HepG2 (cell line): ENCODE measurements around the gene AGBL2. TPM values are rescaled to one million over a fixed set of nuclear protein-coding genes. Genes with fewer than 3 reads are reported as not detected.

Experiments
- ATAC-seq: fragments of 200-7000 bp; cut with Tn5 transposase; 3 replicates; pipeline ENCODE4 v1.9.1; 2020; ENCODE audit warnings: mild to moderate bottlenecking, moderate library complexity
- BruUV-seq: library from RNA; stranded (reverse); fragments of 400-500 nt; replicated peaks from 2 replicates; lab custom pipeline; 2021; lab: Mats Ljungman, UMichigan
- CTCF ChIA-PET: fragments of 300-600 bp; formaldehyde crosslinking; extraction: SDS; loops from one replicate; lab custom pipeline; 2021; ENCODE audit warnings: low total read pairs, inconsistent platforms, low intra/inter-chr PET ratio; lab: Yijun Ruan, JAX
- POLR2A ChIA-PET: fragments of 350-600 bp; sonication (Branson Sonifier 250); formaldehyde crosslinking; loops from one replicate; lab custom pipeline; 2020; ENCODE audit warnings: antibody characterized with exemption, inconsistent platforms; lab: Yijun Ruan, JAX
- DNase-seq: peaks from one replicate; pipeline ENCODE4 v3.0.0-alpha.2; 2015; ENCODE audit warnings: low spot score
- FAIRE-seq: peaks from 3 replicates; lab custom pipeline; 2011; peaks lifted over from hg19 to GRCh38; lab: Jason Lieb, UNC
- H2AFZ ChIP-seq: one replicate; pipeline ENCODE4 v1.6.1; 2011; ENCODE audit warnings: low read length, inconsistent platforms
- H3K27ac ChIP-seq: fragments of 300-600 bp; 3 replicates; pipeline ENCODE4 v1.8.0; 2011; ENCODE audit warnings: mixed run types, mild to moderate bottlenecking, mixed read lengths, low read length, inconsistent platforms; ENCODE audit not compliant: insufficient read depth; ENCODE audit errors: extremely low read length
- H3K27me3 ChIP-seq, 2 experiments: fragments of 200-600 bp in 1 of 2; 2 replicates in 1 of 2; 3 replicates in 1 of 2; pipeline versions ENCODE4 v1.6.0 to v1.8.0; 2011; ENCODE audit warnings: low read length in 2 of 2, mild to moderate bottlenecking in 2 of 2, moderate library complexity in 2 of 2, inconsistent platforms in 1 of 2; ENCODE audit not compliant: insufficient read depth in 2 of 2, control insufficient read depth in 1 of 2
- H3K36me3 ChIP-seq, 2 experiments: fragments of 200-600 bp in 1 of 2; replicated peaks in 1 of 2; 2 replicates in 1 of 2; 3 replicates in 1 of 2; pipeline versions ENCODE4 v1.5.1 to v1.8.0; 2011; ENCODE audit warnings: low read length in 2 of 2, inconsistent platforms in 1 of 2; ENCODE audit not compliant: insufficient read depth in 2 of 2, control insufficient read depth in 1 of 2
- H3K4me1 ChIP-seq: 2 replicates; pipeline ENCODE4 v1.5.1; 2012; ENCODE audit warnings: low read length, inconsistent platforms; ENCODE audit not compliant: insufficient read depth
- H3K4me2 ChIP-seq: 2 replicates; pipeline ENCODE4 v1.6.0; 2011; ENCODE audit warnings: low read depth, low read length, inconsistent platforms
- H3K4me3 ChIP-seq, 3 experiments: fragments of 200-600 bp in 1 of 3; sonication (generic), shearing (Covaris generic) in 1 of 3; replicated peaks in 1 of 3; 2 replicates each; pipeline ENCODE4 v1.5.1; 2011 to 2016; ENCODE audit warnings: low read length in 3 of 3, inconsistent platforms in 2 of 3, low read depth in 2 of 3, mild to moderate bottlenecking in 2 of 3, control low read depth in 1 of 3, mixed read lengths in 1 of 3; ENCODE audit not compliant: insufficient read depth in 1 of 3
- H3K79me2 ChIP-seq: one replicate; pipeline ENCODE4 v1.6.1; 2011; ENCODE audit warnings: low read length, inconsistent platforms; ENCODE audit not compliant: insufficient read depth
- H3K9ac ChIP-seq: 2 replicates; pipeline ENCODE4 v1.6.0; 2011; ENCODE audit warnings: mild to moderate bottlenecking, low read depth, low read length, inconsistent platforms; ENCODE audit not compliant: insufficient read depth
- H3K9me3 ChIP-seq: 2 replicates; pipeline ENCODE4 v1.5.1; 2012; ENCODE audit warnings: mild to moderate bottlenecking, low read length
- H4K20me1 ChIP-seq: 2 replicates; pipeline ENCODE4 v1.6.0; 2011; ENCODE audit warnings: inconsistent platforms, mild to moderate bottlenecking, low read length, moderate library complexity; ENCODE audit not compliant: insufficient read depth
- EP300 ChIP-seq, 3 experiments: sonication (generic) in 1 of 3; formaldehyde crosslinking in 1 of 3; IDR thresholded peaks; 2 replicates each; pipeline versions ENCODE4 v1.5.1 to v1.6.1; 2011 to 2020; ENCODE audit warnings: low read depth in 2 of 3, low read length in 2 of 3, borderline replicate concordance in 1 of 3, improper control_type of control experiment in 1 of 3, mild to moderate bottlenecking in 1 of 3, missing genetic modification reagents in 1 of 3, moderate library complexity in 1 of 3
- FOSL2 ChIP-seq: sonication (generic); formaldehyde crosslinking; IDR thresholded peaks from 2 replicates; pipeline ENCODE4 v1.4.0; 2020; ENCODE audit warnings: missing genetic modification reagents
- HNRNPK ChIP-seq: fragments of 200-400 bp; formaldehyde crosslinking; IDR thresholded peaks from 2 replicates; pipeline ENCODE4 v1.6.1; 2018; ENCODE audit warnings: low read length, low read depth, moderate library complexity, mild to moderate bottlenecking; ENCODE audit not compliant: poor library complexity, severe bottlenecking
- IRF2 ChIP-seq: IDR thresholded peaks from 2 replicates; pipeline ENCODE4 v1.6.1; 2018; ENCODE audit warnings: missing genetic modification reagents, missing compliant biosample characterization
- KDM1A ChIP-seq: IDR thresholded peaks from 2 replicates; pipeline ENCODE4 v1.6.1; 2016; ENCODE audit warnings: missing compliant biosample characterization
- RBM22 ChIP-seq: fragments of 200-400 bp; formaldehyde crosslinking; optimal IDR thresholded peaks from 2 replicates; pipeline ENCODE3; 2017; ENCODE audit warnings: mild to moderate bottlenecking, low read length, moderate library complexity
- RCOR2 ChIP-seq: IDR thresholded peaks from 2 replicates; pipeline ENCODE4 v1.6.1; 2016; ENCODE audit warnings: missing biosample characterization, missing genetic modification reagents
- SP2 ChIP-seq: sonication (generic); formaldehyde crosslinking; IDR thresholded peaks from 2 replicates; pipeline ENCODE4 v1.5.1; 2020; ENCODE audit warnings: mild to moderate bottlenecking, missing genetic modification reagents
- XBP1 ChIP-seq: sonication (generic); formaldehyde crosslinking; IDR thresholded peaks from 2 replicates; pipeline ENCODE4 v1.5.0; 2020; ENCODE audit warnings: missing genetic modification reagents
- ZMYM3 ChIP-seq: sonication (generic); formaldehyde crosslinking; IDR thresholded peaks from 2 replicates; pipeline ENCODE4 v1.5.1; 2020; ENCODE audit warnings: mild to moderate bottlenecking, missing genetic modification reagents
- ZNF121 ChIP-seq: sonication (generic); formaldehyde crosslinking; IDR thresholded peaks from 2 replicates; pipeline ENCODE4 v1.5.0; 2020; ENCODE audit warnings: mild to moderate bottlenecking, missing genetic modification reagents
- ZNF18 ChIP-seq: sonication (generic); formaldehyde crosslinking; IDR thresholded peaks from 2 replicates; pipeline ENCODE4 v1.8.0; 2022; ENCODE audit warnings: mild to moderate bottlenecking, missing genetic modification reagents; ENCODE audit not compliant: insufficient replicate concordance
- ZNF205 ChIP-seq: IDR thresholded peaks from 2 replicates; pipeline ENCODE4 v1.6.1; 2018; ENCODE audit warnings: missing biosample characterization, missing genetic modification reagents
- ZNF3 ChIP-seq: IDR thresholded peaks from 2 replicates; pipeline ENCODE4 v1.7.0; 2017; ENCODE audit warnings: inconsistent platforms
- ZNF749 ChIP-seq: sonication (generic); formaldehyde crosslinking; IDR thresholded peaks from 2 replicates; pipeline ENCODE4 v1.8.0; 2022; ENCODE audit warnings: mild to moderate bottlenecking, missing genetic modification reagents, moderate library complexity, borderline replicate concordance
- WGBS: methylation state at CpG from one replicate; pipeline ENCODE4 v1.1.6; 2017; ENCODE audit warnings: low lambda C conversion rate; 5-methylcytosine and 5-hydroxymethylcytosine counted together
- in situ Hi-C: cut with HindIII; loops from 2 replicates; pipeline ENCODE4 v1.10.0; 2017; ENCODE audit warnings: low pct_unique_long_range_greater_than_20kb; ENCODE audit not compliant: extremely low pct_ligation_motif_present
- intact Hi-C: fragments of 100-400 bp; cut with micrococcal nuclease; formaldehyde crosslinking; loops from one replicate; pipeline ENCODE4 v1.10.0; 2022; ENCODE audit not compliant: unreplicated experiment
- polyA plus RNA-seq, 8 experiments: library from polyadenylated mRNA; depleted of rRNA in 3 of 8; stranded (reverse) in 7 of 8; unstranded in 1 of 8; fragments of >200 nt; fragmentation: Illumina TruSeq in 4 of 8; extraction: Trizol in 4 of 8; gene quantifications; 2 replicates each; pipeline versions ENCODE4 v1.2.1 to v1.2.3, GENCODE V29; 2011 to 2016; ENCODE audit warnings: low read depth in 4 of 8, missing spikeins in 1 of 8, mixed read lengths in 1 of 8; ENCODE audit not compliant: insufficient read depth in 1 of 8
- total RNA-seq, 5 experiments: library from RNA; depleted of rRNA; stranded (reverse); fragments of >200 nt; fragmentation: Illumina TruSeq; extraction: Trizol; gene quantifications; 2 replicates each; pipeline ENCODE4 v1.2.3, GENCODE V29; 2016; ENCODE audit warnings: low read depth in 1 of 5
- TF ChIP-seq, protein P1 (sequence below): sonication (generic); formaldehyde crosslinking; IDR thresholded peaks from 2 replicates; pipeline ENCODE4 v1.4.0; 2020; ENCODE audit warnings: missing genetic modification reagents

Gene AGBL2
- total and polyA plus RNA-seq, 2 of the 13 experiments (the other 11 are each of a cell fraction or from before 2014, with no cell fraction given): 1.6 to 5.7 TPM

GRCh38 chr11:47726118-47726442 lies 10.9 kb upstream of the AGBL2 start:
- Histone ChIP-seq H3K4me3 (no peak overlapping the region), H3K79me2 (no peaks in the 10 kb centered on the region), H4K20me1 (peaks cover 2% of the 10 kb centered on the region; the same call in 1 of the 2 replicates), H3K27ac (peak overlapping the region; percentile 67), H3K9me3 (no peaks in the 10 kb centered on the region), H2AFZ (no peak overlapping the region), H3K36me3 (peaks cover 16 to 44% of the 10 kb centered on the region in 2 experiments), H3K27me3 (no peaks in the 10 kb centered on the region), H3K4me1 (peaks cover 71% of the 10 kb centered on the region), H3K9ac (no peak overlapping the region), H3K4me2 (no peak overlapping the region)
- in situ Hi-C loops (loop anchor here (10.0 kb wide), 1 partner anchor 81 kb away; the partner anchor contains the start of gene MTCH2), intact Hi-C loops (no loop called here)
- no peak for DNase-seq
- no peak for FAIRE-seq
- 88% methylated on average over 3 of the region's 3 CpGs for WGBS
- POLR2A ChIA-PET: interaction anchor here (1.3 kb wide), 1 partner anchor 11 kb away, joined by 5 read pairs; the partner anchor contains the start of gene AGBL2
- no TSS peak for BruUV-seq
- no peak for ATAC-seq
- CTCF ChIA-PET: no interaction called here
- TF ChIP-seq SP2 (CRISPR knock-in tag): no peak
- TF ChIP-seq RBM22: peak; percentile 66
- TF ChIP-seq XBP1: no peak
- peak; percentile 99 for TF ChIP-seq ZNF121 (CRISPR knock-in tag)
- no peak for TF ChIP-seq IRF2
- TF ChIP-seq ZNF749: no peak
- TF ChIP-seq HNRNPK: no peak
- peak; percentile 30; the same call in 1 of the 2 replicates for TF ChIP-seq FOSL2 (CRISPR knock-in tag)
- TF ChIP-seq ZMYM3: peak; percentile 84
- TF ChIP-seq ZNF205: peak; percentile 98
- peak; percentile 50; the same call in 1 of the 2 replicates for TF ChIP-seq KDM1A (CRISPR knock-in tag)
- TF ChIP-seq, protein P1, sequence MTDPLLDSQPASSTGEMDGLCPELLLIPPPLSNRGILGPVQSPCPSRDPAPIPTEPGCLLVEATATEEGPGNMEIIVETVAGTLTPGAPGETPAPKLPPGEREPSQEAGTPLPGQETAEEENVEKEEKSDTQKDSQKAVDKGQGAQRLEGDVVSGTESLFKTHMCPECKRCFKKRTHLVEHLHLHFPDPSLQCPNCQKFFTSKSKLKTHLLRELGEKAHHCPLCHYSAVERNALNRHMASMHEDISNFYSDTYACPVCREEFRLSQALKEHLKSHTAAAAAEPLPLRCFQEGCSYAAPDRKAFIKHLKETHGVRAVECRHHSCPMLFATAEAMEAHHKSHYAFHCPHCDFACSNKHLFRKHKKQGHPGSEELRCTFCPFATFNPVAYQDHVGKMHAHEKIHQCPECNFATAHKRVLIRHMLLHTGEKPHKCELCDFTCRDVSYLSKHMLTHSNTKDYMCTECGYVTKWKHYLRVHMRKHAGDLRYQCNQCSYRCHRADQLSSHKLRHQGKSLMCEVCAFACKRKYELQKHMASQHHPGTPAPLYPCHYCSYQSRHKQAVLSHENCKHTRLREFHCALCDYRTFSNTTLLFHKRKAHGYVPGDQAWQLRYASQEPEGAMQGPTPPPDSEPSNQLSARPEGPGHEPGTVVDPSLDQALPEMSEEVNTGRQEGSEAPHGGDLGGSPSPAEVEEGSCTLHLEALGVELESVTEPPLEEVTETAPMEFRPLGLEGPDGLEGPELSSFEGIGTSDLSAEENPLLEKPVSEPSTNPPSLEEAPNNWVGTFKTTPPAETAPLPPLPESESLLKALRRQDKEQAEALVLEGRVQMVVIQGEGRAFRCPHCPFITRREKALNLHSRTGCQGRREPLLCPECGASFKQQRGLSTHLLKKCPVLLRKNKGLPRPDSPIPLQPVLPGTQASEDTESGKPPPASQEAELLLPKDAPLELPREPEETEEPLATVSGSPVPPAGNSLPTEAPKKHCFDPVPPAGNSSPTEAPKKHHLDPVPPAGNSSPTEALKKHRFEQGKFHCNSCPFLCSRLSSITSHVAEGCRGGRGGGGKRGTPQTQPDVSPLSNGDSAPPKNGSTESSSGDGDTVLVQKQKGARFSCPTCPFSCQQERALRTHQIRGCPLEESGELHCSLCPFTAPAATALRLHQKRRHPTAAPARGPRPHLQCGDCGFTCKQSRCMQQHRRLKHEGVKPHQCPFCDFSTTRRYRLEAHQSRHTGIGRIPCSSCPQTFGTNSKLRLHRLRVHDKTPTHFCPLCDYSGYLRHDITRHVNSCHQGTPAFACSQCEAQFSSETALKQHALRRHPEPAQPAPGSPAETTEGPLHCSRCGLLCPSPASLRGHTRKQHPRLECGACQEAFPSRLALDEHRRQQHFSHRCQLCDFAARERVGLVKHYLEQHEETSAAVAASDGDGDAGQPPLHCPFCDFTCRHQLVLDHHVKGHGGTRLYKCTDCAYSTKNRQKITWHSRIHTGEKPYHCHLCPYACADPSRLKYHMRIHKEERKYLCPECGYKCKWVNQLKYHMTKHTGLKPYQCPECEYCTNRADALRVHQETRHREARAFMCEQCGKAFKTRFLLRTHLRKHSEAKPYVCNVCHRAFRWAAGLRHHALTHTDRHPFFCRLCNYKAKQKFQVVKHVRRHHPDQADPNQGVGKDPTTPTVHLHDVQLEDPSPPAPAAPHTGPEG (CRISPR knock-in tag): no peak
- peak; percentile 76; the same call in 1 of the 2 replicates for TF ChIP-seq ZNF3 (CRISPR knock-in tag)
- TF ChIP-seq EP300 (IDR thresholded peaks at IDR 0.05; ENCODE audit: low read depth in 2 of 2, low read length in 2 of 2): peak in 1 of 2 experiments; percentile 3; a peak in 1 of 4 replicates
- no peak for TF ChIP-seq EP300 (CRISPR knock-in tag; IDR thresholded peaks at IDR 0.05; ENCODE audit: borderline replicate concordance)
- TF ChIP-seq ZNF18 (CRISPR knock-in tag): peak; percentile 27
- TF ChIP-seq RCOR2 (CRISPR knock-in tag): 0 out of 2 replicates have a peak, but pooled peaks have one; percentile 14
